ENCODE results near the gene ZNF672. TPM values are rescaled to one million over a fixed set of nuclear protein-coding genes. Genes with fewer than 3 reads are reported as not detected.

Gene ZNF672
- total and polyA plus RNA-seq, 5 donors = 29.3 to 52.7 (median 36.8) TPM

GRCh38 chr1:248897412-248898337 is 59.7 kb downstream of the ZNF672 start:
- DNase-seq (no peak), ATAC-seq (no peak)
- WGBS = 69% methylated on average over 9 of the region's 9 CpGs
- intact Hi-C loops (cut with DNase I) = no loop called here
- Histone ChIP-seq H3K4me1 (ENCODE audit: control insufficient read depth, insufficient read depth, low read length) (no peaks in the 10 kb centered on the region), H3K27ac (ENCODE audit: low read length) (no peak overlapping the region), H3K27me3 (ENCODE audit: control insufficient read depth, insufficient read depth) (no peaks in the 10 kb centered on the region), H3K9me3 (ENCODE audit: control insufficient read depth, low read length) (no peaks in the 10 kb centered on the region), H3K4me3 (ENCODE audit: low read length) (no peak overlapping the region)

Small RNA genes lying within 50 kb of the gene (microRNA-seq; reads per million reads assigned to microRNA genes)
- gene MIR3124 = 8.0 to 9.3 reads per million in 2 donors

Other genes starting within 250 kb of the ZNF672 start
- not detected for gene OR2T10, start 240.5 kb upstream of the ZNF672 start, total RNA-seq
- gene OR2T10, start 240.5 kb upstream of the ZNF672 start, polyA plus RNA-seq = not detected
- not detected for gene OR2T11, start 203.1 kb upstream of the ZNF672 start, total RNA-seq
- not detected for gene OR2T11, start 203.1 kb upstream of the ZNF672 start, polyA plus RNA-seq
- not detected for gene OR2T35, start 192.9 kb upstream of the ZNF672 start, total RNA-seq
- gene OR2T35, start 192.9 kb upstream of the ZNF672 start, polyA plus RNA-seq = not detected
- gene OR2T27, start 182.7 kb upstream of the ZNF672 start, total RNA-seq = not detected
- gene OR2T27, start 182.7 kb upstream of the ZNF672 start, polyA plus RNA-seq = not detected
- gene OR14I1, start 135.5 kb upstream of the ZNF672 start, total RNA-seq = not detected
- gene OR14I1, start 135.5 kb upstream of the ZNF672 start, polyA plus RNA-seq = not detected
- not detected for gene LYPD8, start 82.5 kb upstream of the ZNF672 start, total RNA-seq
- gene LYPD8, start 82.5 kb upstream of the ZNF672 start, polyA plus RNA-seq = not detected
- 10 to 100 TPM; 15.3 to 20.8 (median 18.0) TPM for gene SH3BP5L, start 12.3 kb upstream of the ZNF672 start, total RNA-seq
- gene SH3BP5L, start 12.3 kb upstream of the ZNF672 start, polyA plus RNA-seq = 18.0 TPM
- 10 to 100 TPM; 12.8 to 27.2 (median 19.6) TPM for gene ZNF692, start 20.9 kb downstream of the ZNF672 start, total RNA-seq
- 24.4 TPM for gene ZNF692, start 20.9 kb downstream of the ZNF672 start, polyA plus RNA-seq
- 1 to 10 TPM; 2.6 to 3.8 (median 2.7) TPM for gene PGBD2, start 68.0 kb downstream of the ZNF672 start, total RNA-seq
- 2.9 TPM for gene PGBD2, start 68.0 kb downstream of the ZNF672 start, polyA plus RNA-seq